ENCODE measurements around the gene OR8B12. TPM values are rescaled to one million over a fixed set of nuclear protein-coding genes. Genes with fewer than 3 reads are reported as not detected.

OR8B12 gene
- total RNA-seq, 1 experiment from 2014 or later, result not detected

- no peak overlapping the region for H2AFZ ChIP-seq (ENCODE audit: low read depth, low read length, poor library complexity, severe bottlenecking)
- TF ChIP-seq MAX (IDR thresholded peaks at IDR 0.05), result no peak
- no peak for TF ChIP-seq YY1 (IDR thresholded peaks at IDR 0.05; ENCODE audit: extremely low read depth, insufficient replicate concordance, low read depth, low read length)
- TF ChIP-seq RAD21 (IDR thresholded peaks at IDR 0.05; ENCODE audit: low read depth), result no peak
- no peak for TF ChIP-seq TCF7L2 (IDR thresholded peaks at IDR 0.05; ENCODE audit: borderline replicate concordance, extremely low read depth, insufficient read depth, insufficient read length)
- no peak for TF ChIP-seq CTCF (IDR thresholded peaks at IDR 0.05 in 2 of 3, conservative IDR thresholded peaks at IDR 0.05 in 1 of 3; ENCODE audit: borderline replicate concordance in 1 of 3, insufficient read depth in 1 of 3, low read depth in 2 of 3, low read length in 2 of 3)
- no peak for TF ChIP-seq JUND (IDR thresholded peaks at IDR 0.05)
- TF ChIP-seq REST (IDR thresholded peaks at IDR 0.05; ENCODE audit: low read depth), result no peak
- no peak for TF ChIP-seq ZBTB33 (IDR thresholded peaks at IDR 0.05; ENCODE audit: extremely low read depth, insufficient replicate concordance, low read length)
- no peak for TF ChIP-seq SP1 (IDR thresholded peaks at IDR 0.05; ENCODE audit: low read depth)
- no peak for TF ChIP-seq POLR2A (IDR thresholded peaks at IDR 0.05; ENCODE audit: borderline replicate concordance, extremely low read depth, insufficient read depth, insufficient read length)
- TF ChIP-seq CEBPB (IDR thresholded peaks at IDR 0.05; ENCODE audit: low read depth), result no peak
- no peak for TF ChIP-seq ZFX (IDR thresholded peaks at IDR 0.05)
- H3K27ac ChIP-seq (ENCODE audit: low read depth, low read length), result no peak overlapping the region
- H3K4me2 ChIP-seq (ENCODE audit: low read length), result no peak overlapping the region
- H4K20me1 ChIP-seq (ENCODE audit: insufficient read depth), result no peaks in the 10 kb centered on the region
- ATAC-seq, result no peak
- no peak overlapping the region for H3K9ac ChIP-seq (ENCODE audit: low read length)
- BruUV-seq (replicated peaks), result no TSS peak
- ChIA-PET CTCF (no interaction called here), RAD21 (ENCODE audit: low non-redundant PET in 1 of 2, low total read pairs in 2 of 2, uncharacterized antibody in 2 of 2, unreplicated experiment in 2 of 2) (no interaction called here), POLR2A (no interaction called here)
- peaks cover 62% of the 10 kb centered on the region for H3K27me3 ChIP-seq (ENCODE audit: insufficient read depth, low read length)
- H3K36me3 ChIP-seq (ENCODE audit: control insufficient read depth in 1 of 2, insufficient read depth in 2 of 2, low read length in 2 of 2), result no peaks in the 10 kb centered on the region
- intact Hi-C loops (cut with micrococcal nuclease), result no loop called here
- H3K79me2 ChIP-seq (ENCODE audit: insufficient read depth, low read length), result no peaks in the 10 kb centered on the region
- no peaks in the 10 kb centered on the region for H3K9me3 ChIP-seq (ENCODE audit: control insufficient read depth in 1 of 2, insufficient read depth in 1 of 2, low read depth in 1 of 2, low read length in 2 of 2)
- no peaks in the 10 kb centered on the region for H3K9me2 ChIP-seq (ENCODE audit: insufficient read depth)
- no peak for DNase-seq (ENCODE audit: low read depth, low spot score)
- H3K4me3 ChIP-seq (replicated peaks in 1 of 2; ENCODE audit: low read depth in 1 of 2, low read length in 2 of 2), result no peak overlapping the region
- H3K4me1 ChIP-seq (ENCODE audit: control insufficient read depth in 1 of 2, insufficient read depth in 2 of 2, low read length in 2 of 2), result no peaks in the 10 kb centered on the region
Observed at GRCh38 chr11:124591430-124591829, 48.0 kb upstream of the OR8B12 start.

Measured in HCT116 (cell line).